ENCODE data around the gene UBXN1. TPM values are rescaled to one million over a fixed set of nuclear protein-coding genes. Genes with fewer than 3 reads are reported as not detected.

Gene UBXN1
- total RNA-seq, 1 experiment from 2014 or later = 135 TPM

GRCh38 chr11:62671608-62672389, 7.1 kb downstream of the UBXN1 start, which contains the start of the genes LBHD1 and UQCC3 (continued):
- TF ChIP-seq, protein P1, sequence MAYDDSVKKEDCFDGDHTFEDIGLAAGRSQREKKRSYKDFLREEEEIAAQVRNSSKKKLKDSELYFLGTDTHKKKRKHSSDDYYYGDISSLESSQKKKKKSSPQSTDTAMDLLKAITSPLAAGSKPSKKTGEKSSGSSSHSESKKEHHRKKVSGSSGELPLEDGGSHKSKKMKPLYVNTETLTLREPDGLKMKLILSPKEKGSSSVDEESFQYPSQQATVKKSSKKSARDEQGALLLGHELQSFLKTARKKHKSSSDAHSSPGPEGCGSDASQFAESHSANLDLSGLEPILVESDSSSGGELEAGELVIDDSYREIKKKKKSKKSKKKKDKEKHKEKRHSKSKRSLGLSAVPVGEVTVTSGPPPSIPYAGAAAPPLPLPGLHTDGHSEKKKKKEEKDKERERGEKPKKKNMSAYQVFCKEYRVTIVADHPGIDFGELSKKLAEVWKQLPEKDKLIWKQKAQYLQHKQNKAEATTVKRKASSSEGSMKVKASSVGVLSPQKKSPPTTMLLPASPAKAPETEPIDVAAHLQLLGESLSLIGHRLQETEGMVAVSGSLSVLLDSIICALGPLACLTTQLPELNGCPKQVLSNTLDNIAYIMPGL (CRISPR knock-in tag; IDR thresholded peaks at IDR 0.05) = 0 out of 2 replicates have a peak, but pooled peaks have one; percentile 75
- TF ChIP-seq, protein P2, sequence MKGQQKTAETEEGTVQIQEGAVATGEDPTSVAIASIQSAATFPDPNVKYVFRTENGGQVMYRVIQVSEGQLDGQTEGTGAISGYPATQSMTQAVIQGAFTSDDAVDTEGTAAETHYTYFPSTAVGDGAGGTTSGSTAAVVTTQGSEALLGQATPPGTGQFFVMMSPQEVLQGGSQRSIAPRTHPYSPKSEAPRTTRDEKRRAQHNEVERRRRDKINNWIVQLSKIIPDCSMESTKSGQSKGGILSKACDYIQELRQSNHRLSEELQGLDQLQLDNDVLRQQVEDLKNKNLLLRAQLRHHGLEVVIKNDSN (CRISPR knock-in tag; IDR thresholded peaks at IDR 0.05) = peak; percentile 3
- TF ChIP-seq SP1 (CRISPR knock-in tag; conservative IDR thresholded peaks at IDR 0.05) = peak; percentile 73
- TF ChIP-seq JUN (CRISPR knock-in tag; IDR thresholded peaks at IDR 0.05) = no peak
- TF ChIP-seq, protein P3, sequence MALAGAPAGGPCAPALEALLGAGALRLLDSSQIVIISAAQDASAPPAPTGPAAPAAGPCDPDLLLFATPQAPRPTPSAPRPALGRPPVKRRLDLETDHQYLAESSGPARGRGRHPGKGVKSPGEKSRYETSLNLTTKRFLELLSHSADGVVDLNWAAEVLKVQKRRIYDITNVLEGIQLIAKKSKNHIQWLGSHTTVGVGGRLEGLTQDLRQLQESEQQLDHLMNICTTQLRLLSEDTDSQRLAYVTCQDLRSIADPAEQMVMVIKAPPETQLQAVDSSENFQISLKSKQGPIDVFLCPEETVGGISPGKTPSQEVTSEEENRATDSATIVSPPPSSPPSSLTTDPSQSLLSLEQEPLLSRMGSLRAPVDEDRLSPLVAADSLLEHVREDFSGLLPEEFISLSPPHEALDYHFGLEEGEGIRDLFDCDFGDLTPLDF (CRISPR knock-in tag; IDR thresholded peaks at IDR 0.05) = peak; percentile 64; the same call in 1 of the 2 replicates
- TF ChIP-seq TEAD1 (CRISPR knock-in tag; IDR thresholded peaks at IDR 0.05) = no peak
- no peak for TF ChIP-seq ZSCAN18 (CRISPR knock-in tag; IDR thresholded peaks at IDR 0.05)
- TF ChIP-seq ATF1 (CRISPR knock-in tag; IDR thresholded peaks at IDR 0.05) = no peak
- no peak for TF ChIP-seq STAT6 (CRISPR knock-in tag; conservative IDR thresholded peaks at IDR 0.05; ENCODE audit: low read depth)
- TF ChIP-seq, protein P4, sequence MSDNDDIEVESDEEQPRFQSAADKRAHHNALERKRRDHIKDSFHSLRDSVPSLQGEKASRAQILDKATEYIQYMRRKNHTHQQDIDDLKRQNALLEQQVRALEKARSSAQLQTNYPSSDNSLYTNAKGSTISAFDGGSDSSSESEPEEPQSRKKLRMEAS (CRISPR knock-in tag; IDR thresholded peaks at IDR 0.05) = peak; percentile 79
- TF ChIP-seq TP53 (CRISPR knock-in tag; IDR thresholded peaks at IDR 0.05) = no peak
- peak; percentile 37; the same call in 1 of the 2 replicates for TF ChIP-seq RELA (CRISPR knock-in tag; IDR thresholded peaks at IDR 0.05; ENCODE audit: borderline replicate concordance)
- TF ChIP-seq ZBTB21 (CRISPR knock-in tag; IDR thresholded peaks at IDR 0.05; ENCODE audit: borderline replicate concordance) = peak; percentile 68; the same call in 1 of the 2 replicates
- no peak for TF ChIP-seq MXD4 (CRISPR knock-in tag; IDR thresholded peaks at IDR 0.05; ENCODE audit: borderline replicate concordance)
- TF ChIP-seq, protein P5, sequence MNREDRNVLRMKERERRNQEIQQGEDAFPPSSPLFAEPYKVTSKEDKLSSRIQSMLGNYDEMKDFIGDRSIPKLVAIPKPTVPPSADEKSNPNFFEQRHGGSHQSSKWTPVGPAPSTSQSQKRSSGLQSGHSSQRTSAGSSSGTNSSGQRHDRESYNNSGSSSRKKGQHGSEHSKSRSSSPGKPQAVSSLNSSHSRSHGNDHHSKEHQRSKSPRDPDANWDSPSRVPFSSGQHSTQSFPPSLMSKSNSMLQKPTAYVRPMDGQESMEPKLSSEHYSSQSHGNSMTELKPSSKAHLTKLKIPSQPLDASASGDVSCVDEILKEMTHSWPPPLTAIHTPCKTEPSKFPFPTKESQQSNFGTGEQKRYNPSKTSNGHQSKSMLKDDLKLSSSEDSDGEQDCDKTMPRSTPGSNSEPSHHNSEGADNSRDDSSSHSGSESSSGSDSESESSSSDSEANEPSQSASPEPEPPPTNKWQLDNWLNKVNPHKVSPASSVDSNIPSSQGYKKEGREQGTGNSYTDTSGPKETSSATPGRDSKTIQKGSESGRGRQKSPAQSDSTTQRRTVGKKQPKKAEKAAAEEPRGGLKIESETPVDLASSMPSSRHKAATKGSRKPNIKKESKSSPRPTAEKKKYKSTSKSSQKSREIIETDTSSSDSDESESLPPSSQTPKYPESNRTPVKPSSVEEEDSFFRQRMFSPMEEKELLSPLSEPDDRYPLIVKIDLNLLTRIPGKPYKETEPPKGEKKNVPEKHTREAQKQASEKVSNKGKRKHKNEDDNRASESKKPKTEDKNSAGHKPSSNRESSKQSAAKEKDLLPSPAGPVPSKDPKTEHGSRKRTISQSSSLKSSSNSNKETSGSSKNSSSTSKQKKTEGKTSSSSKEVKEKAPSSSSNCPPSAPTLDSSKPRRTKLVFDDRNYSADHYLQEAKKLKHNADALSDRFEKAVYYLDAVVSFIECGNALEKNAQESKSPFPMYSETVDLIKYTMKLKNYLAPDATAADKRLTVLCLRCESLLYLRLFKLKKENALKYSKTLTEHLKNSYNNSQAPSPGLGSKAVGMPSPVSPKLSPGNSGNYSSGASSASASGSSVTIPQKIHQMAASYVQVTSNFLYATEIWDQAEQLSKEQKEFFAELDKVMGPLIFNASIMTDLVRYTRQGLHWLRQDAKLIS (CRISPR knock-in tag; IDR thresholded peaks at IDR 0.05; ENCODE audit: borderline replicate concordance) = no peak
- peak; percentile 15; the same call in 1 of the 2 replicates for TF ChIP-seq ATF2 (CRISPR knock-in tag; IDR thresholded peaks at IDR 0.05; ENCODE audit: borderline replicate concordance, low read depth)
